Natural killer cell (primary cell): ENCODE results near the gene BRI3BP. TPM values are rescaled to one million over a fixed set of nuclear protein-coding genes. Genes with fewer than 3 reads are reported as not detected.

Experiments
- ATAC-seq, 3 donors: fragments of 150-1000 bp in 2 of 3; fragments of 200-7000 bp in 1 of 3; cut with Tn5 transposase; 1 replicate in 1 of 3; 2 replicates in 2 of 3; pipeline ENCODE4 v1.10.0; 2021; ENCODE audit warnings: mild to moderate bottlenecking in 2 of 3, moderate library complexity in 2 of 3
- DNase-seq, 2 donors: peaks; one replicate each; pipeline versions ENCODE4 v3.0.0 to v3.0.0-alpha.2; 2013 to 2021; ENCODE audit warnings: mixed read lengths in 1 of 2
- H3K27ac ChIP-seq: one replicate; pipeline ENCODE4 v1.5.1; 2013; ENCODE audit warnings: mild to moderate bottlenecking, low read length
- H3K27me3 ChIP-seq: one replicate; pipeline ENCODE4 v1.6.1; 2013; ENCODE audit warnings: low read length; ENCODE audit not compliant: control insufficient read depth, insufficient read depth
- H3K36me3 ChIP-seq: one replicate; pipeline ENCODE4 v1.6.1; 2013; ENCODE audit warnings: low read length; ENCODE audit not compliant: control insufficient read depth, insufficient read depth
- H3K4me1 ChIP-seq: one replicate; pipeline ENCODE4 v1.6.1; 2013; ENCODE audit warnings: low read length; ENCODE audit not compliant: control insufficient read depth, insufficient read depth
- H3K4me3 ChIP-seq: one replicate; pipeline ENCODE4 v1.5.1; 2013; ENCODE audit warnings: low read length
- H3K9me3 ChIP-seq: one replicate; pipeline ENCODE4 v1.6.1; 2013; ENCODE audit warnings: low read length; ENCODE audit not compliant: control insufficient read depth, insufficient read depth
- H3K27ac Mint-ChIP-seq, 2 donors: one replicate each; pipeline ENCODE4 v1.8.0; 2022; ENCODE audit warnings: mild to moderate bottlenecking in 2 of 2, mixed read lengths in 2 of 2, moderate library complexity in 1 of 2
- H3K27me3 Mint-ChIP-seq, 2 donors: one replicate each; pipeline ENCODE4 v1.8.0; 2022; ENCODE audit warnings: low read depth in 2 of 2, mixed read lengths in 2 of 2
- H3K36me3 Mint-ChIP-seq: one replicate; pipeline ENCODE4 v1.8.0; 2022; ENCODE audit warnings: mixed read lengths
- H3K4me1 Mint-ChIP-seq, 2 donors: one replicate each; pipeline ENCODE4 v1.8.0; 2022; ENCODE audit warnings: mixed read lengths in 2 of 2
- H3K4me3 Mint-ChIP-seq: one replicate; pipeline ENCODE4 v1.8.0; 2022; ENCODE audit warnings: mild to moderate bottlenecking, moderate library complexity, mixed read lengths
- H3K9me3 Mint-ChIP-seq, 2 donors: one replicate each; pipeline ENCODE4 v1.8.0; 2022; ENCODE audit warnings: mixed read lengths in 2 of 2
- CTCF ChIP-seq: fragments of 200-600 bp; IDR thresholded peaks from one replicate; pipeline ENCODE4 v1.8.0; 2022; ENCODE audit warnings: antibody characterized with exemption
- WGBS: methylation state at CpG from one replicate; pipeline ENCODE4 v1.1.7; 2013; ENCODE audit warnings: missing lambda C conversion rate; ENCODE audit not compliant: insufficient coverage; 5-methylcytosine and 5-hydroxymethylcytosine counted together
- intact Hi-C: fragments of 100-400 bp; cut with micrococcal nuclease; formaldehyde crosslinking; loops from one replicate; pipeline ENCODE4 v1.14.2; 2022
- total RNA-seq, 4 donors: library from RNA; stranded (reverse); fragments of 120-200 nt in 1 of 4; gene quantifications; one replicate each; pipeline versions ENCODE4 v1.2.3 to v1.2.4, GENCODE V29; 2013 to 2022

Gene BRI3BP
- total RNA-seq: 1 to 10 TPM; 4.2 to 6.8 (median 5.4) TPM
- total RNA-seq (2013): 10.6 TPM

GRCh38 chr12:124993626-124994436, at the start of gene BRI3BP:
BRI3BP (plus strand) TSS chr12:124993645; CDS start chr12:124993791, 146 bp downstream.
- peaks cover 30 to 33% of the 10 kb centered on the region in 2 donors for H3K4me1 Mint-ChIP-seq
- under 1% methylated on average over 109 of the region's 112 CpGs for WGBS
- peak within 1 kb of the TSS; percentile 65 to 76 for H3K27ac Mint-ChIP-seq
- H3K4me3 Mint-ChIP-seq: peak within 1 kb of the TSS; percentile 96
- H3K9me3 Mint-ChIP-seq: no peaks in the 10 kb centered on the region
- no peaks in the 10 kb centered on the region for H3K27me3 ChIP-seq
- peak within 1 kb of the TSS; percentile 10 for H3K27ac ChIP-seq
- no peaks in the 10 kb centered on the region for H3K36me3 ChIP-seq
- no peaks in the 10 kb centered on the region for H3K36me3 Mint-ChIP-seq
- no peaks in the 10 kb centered on the region for H3K9me3 ChIP-seq
- intact Hi-C loops: loop anchor here (2.0 kb wide), 1 partner anchor 71 kb away; the partner anchor contains the start of gene AACS
- DNase-seq (peak in 1 of 2 donors; percentile 56), ATAC-seq (peak; percentile 19 to 30 (median 24))
- no peak for TF ChIP-seq CTCF
- no peaks in the 10 kb centered on the region for H3K27me3 Mint-ChIP-seq
- peak within 1 kb of the TSS; percentile 55 for H3K4me3 ChIP-seq
- H3K4me1 ChIP-seq: peaks cover 33% of the 10 kb centered on the region

- no peaks in the 10 kb centered on the region for H3K9me3 Mint-ChIP-seq
- DNase-seq: no peak
- intact Hi-C loops: no loop called here
- H3K27ac Mint-ChIP-seq: no peak overlapping the region
- no peak overlapping the region for H3K4me3 Mint-ChIP-seq
- no peak overlapping the region for H3K27ac ChIP-seq
- no peaks in the 10 kb centered on the region for H3K9me3 ChIP-seq
- H3K27me3 ChIP-seq: no peaks in the 10 kb centered on the region
- WGBS: 96% methylated on average over 10 of the region's 10 CpGs
- H3K36me3 Mint-ChIP-seq: peaks cover 7% of the 10 kb centered on the region
- no peak for TF ChIP-seq CTCF
- no peaks in the 10 kb centered on the region for H3K4me1 ChIP-seq
- H3K36me3 ChIP-seq: peaks cover 35% of the 10 kb centered on the region
- no peak for ATAC-seq
- no peaks in the 10 kb centered on the region for H3K27me3 Mint-ChIP-seq
- H3K4me3 ChIP-seq: no peak overlapping the region
- H3K4me1 Mint-ChIP-seq: no peaks in the 10 kb centered on the region
These were observed 47.0 kb upstream of the BRI3BP start for GRCh38 chr12:124946447-124946793.

GRCh38 chr12:124947013-124947412, 46.4 kb upstream of the BRI3BP start:
- H3K4me3 ChIP-seq: no peak overlapping the region
- Mint-ChIP-seq H3K4me3 (no peak overlapping the region), H3K9me3 (no peaks in the 10 kb centered on the region), H3K36me3 (peaks cover 7% of the 10 kb centered on the region), H3K27ac (no peak overlapping the region), H3K27me3 (no peaks in the 10 kb centered on the region), H3K4me1 (no peaks in the 10 kb centered on the region)
- no peak overlapping the region for H3K27ac ChIP-seq
- no peak for TF ChIP-seq CTCF
- ATAC-seq (no peak), DNase-seq (no peak)
- no peaks in the 10 kb centered on the region for H3K27me3 ChIP-seq
- no peaks in the 10 kb centered on the region for H3K4me1 ChIP-seq
- H3K36me3 ChIP-seq: peaks cover 39% of the 10 kb centered on the region
- H3K9me3 ChIP-seq: no peaks in the 10 kb centered on the region
- 93% methylated on average over 11 of the region's 11 CpGs for WGBS
- intact Hi-C loops: no loop called here
